A673 (cell line): ENCODE measurements around the gene ADAMTS15.

Source experiments
- EZH2 ChIP-seq: fragments of 200-600 bp; sonication (generic); IDR thresholded peaks from 2 replicates; pipeline ENCODE4 v1.6.1; 2017; ENCODE audit warnings: borderline replicate concordance, low read depth, mild to moderate bottlenecking, mixed read lengths, antibody characterized with exemption, low read length; ENCODE audit not compliant: poor library complexity, severe bottlenecking
- TF ChIP-seq, protein P1 (sequence below): fragments of 300-800, 200-600 bp; sonication (generic); conservative IDR thresholded peaks from 2 replicates; pipeline ENCODE4 v1.5.1; 2017; ENCODE audit warnings: low read depth, mild to moderate bottlenecking, antibody characterized with exemption, low read length, moderate library complexity, mixed read lengths

DNA sequence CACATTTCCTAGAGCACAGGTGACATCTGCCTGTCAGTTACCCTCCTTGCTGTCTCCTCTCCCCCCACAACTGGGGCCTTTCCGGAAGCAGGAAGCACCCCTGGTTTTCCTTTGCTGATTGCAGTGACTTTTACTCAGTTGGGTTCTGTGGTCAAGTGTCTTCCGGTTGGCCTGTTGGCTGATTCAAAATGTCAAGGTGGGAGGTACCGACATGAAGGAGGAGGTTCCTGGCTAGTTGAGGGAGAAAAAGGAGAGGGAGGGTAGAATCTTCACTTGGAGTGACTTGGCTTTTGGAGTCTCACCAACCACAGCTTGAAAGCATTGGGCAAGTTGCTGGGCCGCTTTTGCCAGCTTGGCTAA, 9.3 kb upstream of the ADAMTS15 start:
- TF ChIP-seq, protein P1, sequence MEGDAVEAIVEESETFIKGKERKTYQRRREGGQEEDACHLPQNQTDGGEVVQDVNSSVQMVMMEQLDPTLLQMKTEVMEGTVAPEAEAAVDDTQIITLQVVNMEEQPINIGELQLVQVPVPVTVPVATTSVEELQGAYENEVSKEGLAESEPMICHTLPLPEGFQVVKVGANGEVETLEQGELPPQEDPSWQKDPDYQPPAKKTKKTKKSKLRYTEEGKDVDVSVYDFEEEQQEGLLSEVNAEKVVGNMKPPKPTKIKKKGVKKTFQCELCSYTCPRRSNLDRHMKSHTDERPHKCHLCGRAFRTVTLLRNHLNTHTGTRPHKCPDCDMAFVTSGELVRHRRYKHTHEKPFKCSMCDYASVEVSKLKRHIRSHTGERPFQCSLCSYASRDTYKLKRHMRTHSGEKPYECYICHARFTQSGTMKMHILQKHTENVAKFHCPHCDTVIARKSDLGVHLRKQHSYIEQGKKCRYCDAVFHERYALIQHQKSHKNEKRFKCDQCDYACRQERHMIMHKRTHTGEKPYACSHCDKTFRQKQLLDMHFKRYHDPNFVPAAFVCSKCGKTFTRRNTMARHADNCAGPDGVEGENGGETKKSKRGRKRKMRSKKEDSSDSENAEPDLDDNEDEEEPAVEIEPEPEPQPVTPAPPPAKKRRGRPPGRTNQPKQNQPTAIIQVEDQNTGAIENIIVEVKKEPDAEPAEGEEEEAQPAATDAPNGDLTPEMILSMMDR = no peak
- TF ChIP-seq EZH2 = no peak
